GM19452 (cell line): Measurements from ENCODE around the gene CACHD1.
"Not testable (repeated sequence)": the region's sequence is repeated elsewhere in the genome, so short reads cannot be mapped to it uniquely, and the experiment has no call there.

Source experiments
- ATAC-seq: cut with Tn5 transposase; IDR thresholded peaks from one replicate; pipeline ENCODE4 v1.9.1; 2021; ENCODE audit not compliant: unreplicated experiment

Gene CACHD1

GRCh38 chr1:64495878-64496277, 25.9 kb downstream of the CACHD1 start:
- no peak for ATAC-seq

- ATAC-seq = no peak
Measured at GRCh38 chr1:64496606-64497005, 26.7 kb downstream of the CACHD1 start.

GRCh38 chr1:64497088-64497883, 27.4 kb downstream of the CACHD1 start:
- no peak for ATAC-seq

GRCh38 chr1:64498325-64498724, 28.4 kb downstream of the CACHD1 start:
- ATAC-seq = no peak

- ATAC-seq = no peak
Measured at GRCh38 chr1:64499011-64499410, 29.1 kb downstream of the CACHD1 start.

GRCh38 chr1:64499966-64500365, 30.0 kb downstream of the CACHD1 start:
- ATAC-seq = no peak

- no peak for ATAC-seq
Measured at GRCh38 chr1:64502083-64502482, 32.2 kb downstream of the CACHD1 start.

GRCh38 chr1:64502931-64503330, 33.0 kb downstream of the CACHD1 start:
- no peak for ATAC-seq

- no peak for ATAC-seq
Measured at GRCh38 chr1:64505232-64505943, 35.5 kb downstream of the CACHD1 start.

GRCh38 chr1:64505944-64506655, 36.2 kb downstream of the CACHD1 start:
- ATAC-seq = no peak

- no peak for ATAC-seq
Measured at GRCh38 chr1:64508629-64509028, 38.7 kb downstream of the CACHD1 start.

- no peak for ATAC-seq
Measured at GRCh38 chr1:64511044-64511443, 41.1 kb downstream of the CACHD1 start.

GRCh38 chr1:64512206-64512605, 42.3 kb downstream of the CACHD1 start:
- ATAC-seq = not testable (repeated sequence)

- ATAC-seq = no peak
Measured at GRCh38 chr1:64513545-64513944, 43.6 kb downstream of the CACHD1 start.

- no peak for ATAC-seq
Measured at GRCh38 chr1:64514197-64514765, 44.4 kb downstream of the CACHD1 start.

- no peak for ATAC-seq
Measured at GRCh38 chr1:64515427-64515826, 45.5 kb downstream of the CACHD1 start.

- no peak for ATAC-seq
Measured at GRCh38 chr1:64516301-64516700, 46.4 kb downstream of the CACHD1 start.

GRCh38 chr1:64516803-64517568, 47.1 kb downstream of the CACHD1 start:
- ATAC-seq = no peak

GRCh38 chr1:64517640-64518039, 47.7 kb downstream of the CACHD1 start:
- no peak for ATAC-seq

- no peak for ATAC-seq
Measured at GRCh38 chr1:64518692-64519481, 49.0 kb downstream of the CACHD1 start.
